GM06990 (cell line): Measurements from ENCODE around the gene ZNF536.
"Not testable (repeated sequence)": the region's sequence is repeated elsewhere in the genome, so short reads cannot be mapped to it uniquely, and the experiment has no call there.

Experiments
- DNase-seq: peaks from one replicate; pipeline ENCODE4 v3.0.0-alpha.2; 2011; ENCODE audit not compliant: insufficient read length; ENCODE audit errors: extremely low read depth
- H3K27me3 ChIP-seq: replicated peaks from 2 replicates; pipeline ENCODE4 v1.6.0; 2011; ENCODE audit warnings: low read length; ENCODE audit not compliant: control insufficient read depth, insufficient read depth
- H3K36me3 ChIP-seq: 2 replicates; pipeline ENCODE4 v1.5.1; 2011; ENCODE audit warnings: low read length; ENCODE audit not compliant: control insufficient read depth, insufficient read depth
- H3K4me3 ChIP-seq: replicated peaks from 2 replicates; pipeline ENCODE4 v1.5.1; 2011; ENCODE audit warnings: low read depth, mild to moderate bottlenecking, control low read depth, low read length
- CTCF ChIP-seq: IDR thresholded peaks from 2 replicates; pipeline ENCODE4 v1.5.1; 2011; ENCODE audit warnings: low read length, control low read depth, mild to moderate bottlenecking, inconsistent platforms; ENCODE audit not compliant: insufficient read depth, poor library complexity, severe bottlenecking

The ZNF536 gene

DNA sequence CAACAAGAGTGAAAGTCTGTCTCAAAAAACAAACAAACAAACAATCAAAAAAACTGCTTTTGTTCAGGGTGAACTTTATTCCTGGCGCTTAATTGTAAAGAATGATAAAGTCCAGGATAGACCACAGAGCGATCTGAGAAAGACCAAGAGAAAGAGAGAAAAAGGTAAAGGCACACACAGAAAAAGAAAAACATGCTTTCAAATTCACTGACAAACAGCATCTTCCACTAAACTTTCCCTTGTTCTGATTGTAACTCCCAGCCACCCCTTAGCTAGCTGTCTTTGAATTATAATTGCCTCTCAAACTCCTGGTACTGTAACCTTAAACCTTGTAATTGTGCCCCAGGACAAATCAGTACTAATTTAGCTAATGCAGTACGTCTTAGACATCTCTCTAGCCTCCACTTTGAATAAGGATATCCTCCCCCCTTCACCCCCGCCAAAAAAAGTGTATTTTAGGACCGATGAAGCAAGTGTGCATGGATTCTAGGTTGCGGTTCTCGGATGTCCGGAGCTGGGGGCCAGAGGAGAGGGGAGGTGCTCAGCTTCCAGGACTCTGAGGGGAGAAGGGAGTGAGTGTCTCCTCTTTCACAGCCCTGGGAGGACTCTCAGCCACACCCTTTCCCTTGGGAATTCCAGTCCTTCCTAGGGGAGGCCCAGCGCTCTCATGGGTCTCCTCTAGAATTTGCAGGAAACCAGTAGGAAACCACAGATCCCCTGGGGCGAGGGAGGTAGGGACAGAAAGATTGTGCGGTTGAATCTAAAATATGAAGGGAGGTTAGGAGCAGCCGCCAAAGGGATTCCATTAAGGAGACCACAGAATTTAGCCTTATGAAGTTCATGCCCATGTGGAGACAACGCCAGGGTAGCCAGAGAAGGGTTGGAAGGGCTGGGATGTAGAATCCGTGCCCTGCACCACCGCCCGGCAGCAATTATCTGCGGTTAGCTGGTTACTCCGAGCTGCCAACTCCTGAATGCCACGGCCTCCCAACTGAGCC lies 19.7 kb downstream of the ZNF536 start:
- Histone ChIP-seq H3K27me3 (no peaks in the 10 kb centered on the region), H3K4me3 (no peak overlapping the region), H3K36me3 (no peaks in the 10 kb centered on the region)
- no peak for DNase-seq
- no peak for TF ChIP-seq CTCF

DNA sequence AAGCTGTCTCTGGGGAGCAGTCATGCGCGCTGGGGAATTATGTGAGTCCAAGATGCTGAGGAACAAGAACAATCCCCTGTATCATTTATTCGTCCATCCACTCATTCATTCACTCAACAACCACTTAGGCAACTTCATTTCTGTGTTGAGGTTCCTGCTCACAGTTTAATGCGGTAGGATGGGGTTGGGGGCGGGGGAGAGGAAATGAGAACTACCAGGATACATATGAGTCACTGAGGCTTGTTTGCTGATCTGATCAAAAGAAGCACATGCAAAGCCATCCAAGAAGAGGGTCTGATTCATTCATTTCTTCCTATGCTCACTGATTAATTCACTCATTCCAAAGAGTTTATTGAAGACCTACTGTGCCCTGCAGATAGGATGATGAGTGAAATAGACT lies 20.9 kb downstream of the ZNF536 start:
- no peak for DNase-seq
- Histone ChIP-seq H3K4me3 (no peak overlapping the region), H3K36me3 (no peaks in the 10 kb centered on the region), H3K27me3 (no peaks in the 10 kb centered on the region)
- TF ChIP-seq CTCF, result no peak

GRCh38 chr19:30393729-30394480 lies 21.7 kb downstream of the ZNF536 start:
- TF ChIP-seq CTCF, result no peak
- Histone ChIP-seq H3K4me3 (no peak overlapping the region), H3K36me3 (no peaks in the 10 kb centered on the region), H3K27me3 (no peaks in the 10 kb centered on the region)
- DNase-seq, result no peak

- Histone ChIP-seq H3K36me3 (no peaks in the 10 kb centered on the region), H3K27me3 (no peaks in the 10 kb centered on the region), H3K4me3 (no peak overlapping the region)
- no peak for TF ChIP-seq CTCF
- no peak for DNase-seq
Measured at GRCh38 chr19:30394481-30395151, 22.4 kb downstream of the ZNF536 start.

DNA sequence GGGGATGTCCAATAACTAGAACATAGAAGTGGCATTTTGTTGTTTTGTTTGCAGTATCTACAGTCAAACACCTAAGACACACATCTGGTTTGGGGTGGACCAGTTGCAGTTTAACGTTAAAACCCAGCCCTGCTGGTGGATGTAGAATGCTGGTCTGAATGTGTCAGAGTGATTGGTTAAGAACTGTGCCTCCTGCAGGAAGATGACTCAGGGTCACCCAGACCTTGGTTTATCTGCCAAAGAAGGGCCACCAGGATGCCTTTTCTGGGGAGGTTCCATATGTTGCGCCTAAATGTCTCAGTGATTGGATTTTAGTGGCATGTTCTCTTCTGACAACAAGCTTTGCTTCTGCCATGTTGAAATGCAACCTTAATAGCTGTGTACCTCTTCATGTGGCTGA lies 23.1 kb downstream of the ZNF536 start:
- no peak for DNase-seq
- H3K4me3 ChIP-seq, result no peak overlapping the region
- TF ChIP-seq CTCF, result no peak
- no peaks in the 10 kb centered on the region for H3K36me3 ChIP-seq
- H3K27me3 ChIP-seq, result no peaks in the 10 kb centered on the region

DNA sequence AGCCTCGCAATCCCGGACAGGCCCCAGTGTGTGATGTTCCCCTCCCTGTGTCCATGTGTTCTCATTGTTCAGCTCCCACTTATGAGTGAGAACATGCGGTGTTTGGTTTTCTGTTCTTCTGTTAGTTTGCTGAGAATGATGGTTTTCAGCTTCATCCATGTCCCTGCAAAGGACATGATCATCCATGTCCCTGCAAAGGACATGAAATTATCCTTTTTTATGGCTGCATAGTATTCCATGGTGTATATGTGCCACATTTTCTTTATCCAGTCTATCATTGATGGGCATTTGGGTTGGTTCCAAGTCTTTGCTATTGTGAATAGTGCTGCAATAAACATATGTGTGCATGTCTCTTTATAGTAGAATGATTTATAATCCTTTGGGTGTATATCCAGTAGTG lies 26.4 kb downstream of the ZNF536 start:
- H3K36me3 ChIP-seq, DNase-seq, H3K27me3 ChIP-seq, H3K4me3 ChIP-seq: not testable (repeated sequence)
